ENCODE measurements around the gene ASB18. TPM values are rescaled to one million over a fixed set of nuclear protein-coding genes. Genes with fewer than 3 reads are reported as not detected.

ASB18 gene
- total and polyA plus RNA-seq, 2 of the 13 experiments (the other 11 are each of a cell fraction or from before 2014, with no cell fraction given), result not detected

GRCh38 chr2:236164201-236164924, 99.8 kb downstream of the ASB18 start:
- peaks cover 16% of the 10 kb centered on the region for H4K20me1 ChIP-seq (ENCODE audit: insufficient read depth, low read length)
- in situ Hi-C loops (cut with HindIII; ENCODE audit: extremely low pct_ligation_motif_present, low pct_unique_long_range_greater_than_20kb), result no loop called here
- H3K4me2 ChIP-seq (ENCODE audit: low read depth, low read length), result peak overlapping the region; percentile 51
- no TSS peak for BruUV-seq (replicated peaks)
- no peak overlapping the region for H3K9ac ChIP-seq (ENCODE audit: insufficient read depth, low read depth, low read length)
- peak; percentile 53; the same call in 1 of the 2 replicates for TF ChIP-seq MTF2 (CRISPR knock-in tag; IDR thresholded peaks at IDR 0.05; ENCODE audit: borderline replicate concordance)
- 0 out of 2 replicates have a peak, but pooled peaks have one; percentile 22 for TF ChIP-seq ZNF30 (CRISPR knock-in tag; IDR thresholded peaks at IDR 0.05)
- TF ChIP-seq ZSCAN5A (CRISPR knock-in tag; IDR thresholded peaks at IDR 0.05; ENCODE audit: borderline replicate concordance), result no peak
- ATAC-seq (no peak), DNase-seq (ENCODE audit: low spot score) (no peak), FAIRE-seq (no peak)
- no peaks in the 10 kb centered on the region for H3K36me3 ChIP-seq (replicated peaks in 1 of 2; ENCODE audit: control insufficient read depth in 1 of 2, insufficient read depth in 2 of 2, low read length in 2 of 2)
- POLR2A ChIA-PET, result no interaction called here
- H3K27ac ChIP-seq (ENCODE audit: extremely low read length, insufficient read depth, low read length), result no peak overlapping the region
- 52% methylated on average over 44 of the region's 67 CpGs for WGBS (ENCODE audit: low lambda C conversion rate)
- H2AFZ ChIP-seq (ENCODE audit: low read length), result no peak overlapping the region
- CTCF ChIA-PET (ENCODE audit: low intra/inter-chr PET ratio, low total read pairs), result no interaction called here
- peak overlapping the region in 2 of 3 experiments; percentile 17 to 48; a peak in 2 of 6 replicates for H3K4me3 ChIP-seq (replicated peaks in 1 of 3; ENCODE audit: insufficient read depth in 1 of 3, low read depth in 2 of 3, low read length in 3 of 3)
- H3K9me3 ChIP-seq (ENCODE audit: low read length), result no peaks in the 10 kb centered on the region
- intact Hi-C loops (cut with micrococcal nuclease; ENCODE audit: unreplicated experiment), result no loop called here
- H3K4me1 ChIP-seq (ENCODE audit: insufficient read depth, low read length), result peaks cover 19% of the 10 kb centered on the region
- peaks cover 23 to 89% of the 10 kb centered on the region in 2 experiments for H3K27me3 ChIP-seq (ENCODE audit: control insufficient read depth in 1 of 2, insufficient read depth in 2 of 2, low read length in 2 of 2)
- no peaks in the 10 kb centered on the region for H3K79me2 ChIP-seq (ENCODE audit: insufficient read depth, low read length)

GRCh38 chr2:236163471-236164200, 100.6 kb downstream of the ASB18 start:
- H3K4me2 ChIP-seq (ENCODE audit: low read depth, low read length), result peak overlapping the region; percentile 51
- in situ Hi-C loops (cut with HindIII; ENCODE audit: extremely low pct_ligation_motif_present, low pct_unique_long_range_greater_than_20kb), result no loop called here
- H3K27me3 ChIP-seq (ENCODE audit: control insufficient read depth in 1 of 2, insufficient read depth in 2 of 2, low read length in 2 of 2), result peaks cover 25 to 88% of the 10 kb centered on the region in 2 experiments
- ATAC-seq (no peak), DNase-seq (ENCODE audit: low spot score) (no peak), FAIRE-seq (no peak)
- WGBS (ENCODE audit: low lambda C conversion rate), result 69% methylated on average over 34 of the region's 59 CpGs
- H3K4me1 ChIP-seq (ENCODE audit: insufficient read depth, low read length), result peaks cover 19% of the 10 kb centered on the region
- no TSS peak for BruUV-seq (replicated peaks)
- CTCF ChIA-PET (ENCODE audit: low intra/inter-chr PET ratio, low total read pairs), result no interaction called here
- no peak overlapping the region for H3K27ac ChIP-seq (ENCODE audit: extremely low read length, insufficient read depth, low read length)
- no peak for TF ChIP-seq FOXJ3 (CRISPR knock-in tag; IDR thresholded peaks at IDR 0.05; ENCODE audit: borderline replicate concordance)
- no peak for TF ChIP-seq HOXA9 (CRISPR knock-in tag; IDR thresholded peaks at IDR 0.05; ENCODE audit: borderline replicate concordance)
- TF ChIP-seq ZNF687 (CRISPR knock-in tag; IDR thresholded peaks at IDR 0.05), result peak; percentile 53
- no peak for TF ChIP-seq TBX3 (IDR thresholded peaks at IDR 0.05; ENCODE audit: borderline replicate concordance)
- TF ChIP-seq EZH2 (conservative IDR thresholded peaks at IDR 0.05; ENCODE audit: low read depth, low read length), result peak; percentile 30; the same call in 1 of the 2 replicates
- H3K4me3 ChIP-seq (replicated peaks in 1 of 3; ENCODE audit: insufficient read depth in 1 of 3, low read depth in 2 of 3, low read length in 3 of 3), result peak overlapping the region in 2 of 3 experiments; percentile 9 to 48; a peak in 1 of 6 replicates
- intact Hi-C loops (cut with micrococcal nuclease; ENCODE audit: unreplicated experiment), result no loop called here
- POLR2A ChIA-PET, result no interaction called here
- no peak overlapping the region for H3K9ac ChIP-seq (ENCODE audit: insufficient read depth, low read depth, low read length)
- no peaks in the 10 kb centered on the region for H3K79me2 ChIP-seq (ENCODE audit: insufficient read depth, low read length)
- H3K9me3 ChIP-seq (ENCODE audit: low read length), result no peaks in the 10 kb centered on the region
- H3K36me3 ChIP-seq (replicated peaks in 1 of 2; ENCODE audit: control insufficient read depth in 1 of 2, insufficient read depth in 2 of 2, low read length in 2 of 2), result no peaks in the 10 kb centered on the region
- peaks cover 11% of the 10 kb centered on the region; the same call in 1 of the 2 replicates for H4K20me1 ChIP-seq (ENCODE audit: insufficient read depth, low read length)
- no peak overlapping the region for H2AFZ ChIP-seq (ENCODE audit: low read length)
